DND-41 (cell line): Measurements from ENCODE around the gene RANBP17.

ENCODE experiments used
- ATAC-seq: fragments of 200-7000 bp; cut with Tn5 transposase; 3 replicates; pipeline ENCODE4 v1.9.1; 2021; ENCODE audit warnings: low read depth; ENCODE audit not compliant: insufficient read depth
- DNase-seq: peaks from one replicate; pipeline ENCODE4 v3.0.0-alpha.2; 2020
- H2AFZ ChIP-seq: 2 replicates; pipeline ENCODE4 v1.6.0; 2012; ENCODE audit warnings: low read depth, low read length
- H3K27ac ChIP-seq: 2 replicates; pipeline ENCODE4 v1.5.1; 2012; ENCODE audit warnings: low read length, inconsistent platforms
- H3K27me3 ChIP-seq: fragments of 200-600 bp; sonication (generic); 2 replicates; pipeline ENCODE4 v1.6.0; 2012; ENCODE audit warnings: low read length, mild to moderate bottlenecking, inconsistent platforms; ENCODE audit not compliant: insufficient read depth, poor library complexity
- H3K36me3 ChIP-seq: 2 replicates; pipeline ENCODE4 v1.5.1; 2012; ENCODE audit warnings: low read length, inconsistent platforms; ENCODE audit not compliant: insufficient read depth
- H3K4me1 ChIP-seq: 2 replicates; pipeline ENCODE4 v1.5.1; 2012; ENCODE audit warnings: mild to moderate bottlenecking, low read length; ENCODE audit not compliant: insufficient read depth
- H3K4me2 ChIP-seq: 2 replicates; pipeline ENCODE4 v1.6.0; 2012; ENCODE audit warnings: mild to moderate bottlenecking, moderate library complexity, low read length, inconsistent platforms; ENCODE audit not compliant: insufficient read depth
- H3K4me3 ChIP-seq, 2 experiments: fragments of 200-600 bp in 1 of 2; shearing (Covaris generic) in 1 of 2; 2 replicates each; pipeline ENCODE4 v1.5.1; 2012 to 2016; ENCODE audit warnings: inconsistent platforms in 2 of 2, low read length in 2 of 2, mild to moderate bottlenecking in 2 of 2, low read depth in 1 of 2, moderate library complexity in 1 of 2
- H3K79me2 ChIP-seq: 2 replicates; pipeline ENCODE4 v1.6.0; 2012; ENCODE audit warnings: low read length, inconsistent platforms; ENCODE audit not compliant: insufficient read depth
- H3K9ac ChIP-seq: 2 replicates; pipeline ENCODE4 v1.6.0; 2012; ENCODE audit warnings: low read depth, mild to moderate bottlenecking, inconsistent platforms, low read length, moderate library complexity
- H3K9me3 ChIP-seq: 2 replicates; pipeline ENCODE4 v1.5.1; 2012; ENCODE audit warnings: low read length, moderate library complexity, mild to moderate bottlenecking, inconsistent platforms; ENCODE audit not compliant: insufficient read depth, severe bottlenecking
- H4K20me1 ChIP-seq: 2 replicates; pipeline ENCODE4 v1.6.0; 2012; ENCODE audit warnings: low read length; ENCODE audit not compliant: insufficient read depth
- EZH2 ChIP-seq: IDR thresholded peaks from 3 replicates; pipeline ENCODE4 v1.6.1; 2012; ENCODE audit warnings: borderline replicate concordance, low read depth, mild to moderate bottlenecking, moderate library complexity, low read length, inconsistent platforms; ENCODE audit not compliant: severe bottlenecking
- TF ChIP-seq, protein P1 (sequence below): IDR thresholded peaks from 2 replicates; pipeline ENCODE4 v1.5.1; 2012; ENCODE audit warnings: borderline replicate concordance, low read length, moderate library complexity, mild to moderate bottlenecking; ENCODE audit not compliant: poor library complexity, severe bottlenecking; ENCODE audit errors: extremely low read depth

RANBP17 gene

DNA sequence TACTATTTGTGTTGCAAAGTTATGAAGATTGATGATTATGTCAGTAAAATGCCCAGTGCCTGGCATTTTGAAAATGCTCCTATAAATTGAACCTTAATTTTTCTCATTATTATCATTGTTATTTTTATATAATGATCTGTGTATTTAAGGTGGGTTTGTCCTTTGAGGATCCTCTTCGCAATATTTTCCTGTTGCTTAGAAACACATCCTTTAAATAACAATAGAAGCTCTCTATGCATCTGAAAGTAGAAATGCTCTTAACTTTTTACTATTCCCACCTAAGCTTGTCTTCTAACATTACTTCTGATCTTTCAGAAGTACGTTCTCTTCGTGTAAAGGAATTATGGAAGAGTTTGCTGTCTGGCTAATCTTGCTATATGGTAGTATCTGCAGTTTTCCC lies 232.5 kb downstream of the RANBP17 start:
- Histone ChIP-seq H3K27me3 (no peaks in the 10 kb centered on the region), H3K27ac (no peak overlapping the region), H3K9me3 (no peaks in the 10 kb centered on the region), H3K36me3 (no peaks in the 10 kb centered on the region), H3K4me3 (no peak overlapping the region), H3K9ac (no peak overlapping the region), H2AFZ (no peak overlapping the region), H3K4me1 (no peaks in the 10 kb centered on the region), H3K79me2 (no peaks in the 10 kb centered on the region), H4K20me1 (no peaks in the 10 kb centered on the region), H3K4me2 (no peak overlapping the region)
- no peak for DNase-seq
- no peak for ATAC-seq
- TF ChIP-seq, protein P1, sequence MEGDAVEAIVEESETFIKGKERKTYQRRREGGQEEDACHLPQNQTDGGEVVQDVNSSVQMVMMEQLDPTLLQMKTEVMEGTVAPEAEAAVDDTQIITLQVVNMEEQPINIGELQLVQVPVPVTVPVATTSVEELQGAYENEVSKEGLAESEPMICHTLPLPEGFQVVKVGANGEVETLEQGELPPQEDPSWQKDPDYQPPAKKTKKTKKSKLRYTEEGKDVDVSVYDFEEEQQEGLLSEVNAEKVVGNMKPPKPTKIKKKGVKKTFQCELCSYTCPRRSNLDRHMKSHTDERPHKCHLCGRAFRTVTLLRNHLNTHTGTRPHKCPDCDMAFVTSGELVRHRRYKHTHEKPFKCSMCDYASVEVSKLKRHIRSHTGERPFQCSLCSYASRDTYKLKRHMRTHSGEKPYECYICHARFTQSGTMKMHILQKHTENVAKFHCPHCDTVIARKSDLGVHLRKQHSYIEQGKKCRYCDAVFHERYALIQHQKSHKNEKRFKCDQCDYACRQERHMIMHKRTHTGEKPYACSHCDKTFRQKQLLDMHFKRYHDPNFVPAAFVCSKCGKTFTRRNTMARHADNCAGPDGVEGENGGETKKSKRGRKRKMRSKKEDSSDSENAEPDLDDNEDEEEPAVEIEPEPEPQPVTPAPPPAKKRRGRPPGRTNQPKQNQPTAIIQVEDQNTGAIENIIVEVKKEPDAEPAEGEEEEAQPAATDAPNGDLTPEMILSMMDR = no peak
- TF ChIP-seq EZH2 = no peak

DNA sequence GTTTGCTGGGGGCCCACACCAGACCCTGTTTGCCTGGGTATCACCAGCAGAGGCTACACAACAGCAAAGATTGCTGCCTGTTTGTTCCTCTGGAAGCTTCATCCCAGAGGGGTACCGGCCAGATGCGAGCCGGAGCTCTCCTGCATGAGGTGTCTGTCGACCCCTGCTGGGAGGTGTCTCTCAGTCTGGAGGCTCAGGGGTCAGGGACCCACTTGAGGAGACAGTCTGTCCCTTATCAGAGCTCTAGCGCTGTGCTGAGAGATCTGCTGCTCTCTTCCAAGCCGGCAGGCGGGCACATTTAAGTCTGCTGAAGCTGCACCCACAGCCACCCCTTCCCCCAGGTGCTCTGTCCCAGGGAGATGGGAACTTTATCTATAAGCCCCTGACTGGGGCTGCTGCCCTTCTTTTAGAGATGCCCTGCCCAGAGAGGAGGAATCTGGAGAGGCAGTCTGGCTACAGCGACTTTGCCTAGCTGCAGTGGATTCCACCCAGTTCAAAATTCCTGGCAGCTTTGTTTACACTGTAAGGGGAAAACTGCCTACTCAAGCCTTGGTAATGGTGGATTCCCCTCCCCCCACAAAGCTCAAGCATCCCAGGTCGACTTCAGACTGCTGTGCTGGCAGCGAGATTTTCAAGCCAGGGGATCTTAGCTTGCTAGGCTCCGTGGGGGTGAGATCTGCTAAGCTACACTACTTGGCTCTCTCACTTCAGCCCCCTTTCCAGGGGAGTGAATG lies 241.2 kb downstream of the RANBP17 start:
- H3K9me3 ChIP-seq = peaks cover 4% of the 10 kb centered on the region
- no peaks in the 10 kb centered on the region for H3K27me3 ChIP-seq
- DNase-seq = no peak
- H3K4me1 ChIP-seq = no peaks in the 10 kb centered on the region
- H3K4me3 ChIP-seq = no peak overlapping the region
- ATAC-seq = no peak
- H3K9ac ChIP-seq = no peak overlapping the region
- no peak overlapping the region for H3K27ac ChIP-seq
- no peaks in the 10 kb centered on the region for H3K79me2 ChIP-seq
- H3K36me3 ChIP-seq = no peaks in the 10 kb centered on the region
- TF ChIP-seq, protein P1 = no peak
- no peak for TF ChIP-seq EZH2
- H2AFZ ChIP-seq = 0 out of 2 replicates have a peak overlapping the region, but pooled peaks have one; percentile 16
- H3K4me2 ChIP-seq = no peak overlapping the region
- no peaks in the 10 kb centered on the region for H4K20me1 ChIP-seq

DNA sequence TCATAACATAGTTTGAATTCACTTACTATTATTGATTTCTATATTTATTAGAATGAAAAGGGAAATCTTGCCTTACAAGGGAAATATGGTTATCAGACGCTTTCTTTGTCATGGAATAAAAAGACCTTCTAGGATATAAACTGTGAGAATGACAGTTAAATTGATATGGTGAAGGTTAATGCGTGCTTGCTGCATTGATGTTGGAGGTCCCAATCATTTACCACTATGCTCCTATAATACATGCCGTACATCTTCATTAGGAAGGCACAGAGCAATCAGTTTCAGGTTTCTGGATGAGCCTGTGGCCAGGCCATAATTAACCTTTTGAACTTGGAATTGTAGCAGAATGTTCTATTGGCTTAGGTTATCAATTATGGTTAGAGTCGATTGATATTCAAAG lies 245.9 kb downstream of the RANBP17 start:
- Histone ChIP-seq H2AFZ (no peak overlapping the region), H3K9me3 (peaks cover 4% of the 10 kb centered on the region), H3K36me3 (no peaks in the 10 kb centered on the region), H3K27ac (no peak overlapping the region), H3K9ac (no peak overlapping the region), H3K4me3 (no peak overlapping the region), H3K4me2 (no peak overlapping the region), H3K79me2 (no peaks in the 10 kb centered on the region), H4K20me1 (no peaks in the 10 kb centered on the region), H3K27me3 (no peaks in the 10 kb centered on the region), H3K4me1 (no peaks in the 10 kb centered on the region)
- DNase-seq (no peak), ATAC-seq (no peak)
- no peak for TF ChIP-seq EZH2
- TF ChIP-seq, protein P1 = no peak
